Esophagus (tissue), 2 donors: Measurements from ENCODE around the gene POFUT2. TPM values are rescaled to one million over a fixed set of nuclear protein-coding genes. Genes with fewer than 3 reads are reported as not detected.
"Not testable (repeated sequence)": the region's sequence is repeated elsewhere in the genome, so short reads cannot be mapped to it uniquely, and the experiment has no call there.

Experiments
- H3K27ac ChIP-seq, 2 donors: one replicate each; pipeline ENCODE4 v1.5.1; 2013; ENCODE audit warnings: low read depth in 2 of 2, mild to moderate bottlenecking in 2 of 2, inconsistent platforms in 1 of 2, low read length in 1 of 2, moderate library complexity in 1 of 2
- H3K27me3 ChIP-seq, 2 donors: one replicate each; pipeline ENCODE4 v1.6.1; 2013; ENCODE audit warnings: low read length in 2 of 2, control low read depth in 1 of 2, mild to moderate bottlenecking in 1 of 2; ENCODE audit not compliant: insufficient read depth in 2 of 2, control insufficient read depth in 1 of 2
- H3K36me3 ChIP-seq, 2 donors: one replicate each; pipeline ENCODE4 v1.6.1; 2013; ENCODE audit warnings: low read length in 1 of 2; ENCODE audit not compliant: control insufficient read depth in 2 of 2, insufficient read depth in 2 of 2
- H3K4me1 ChIP-seq, 2 donors: one replicate each; pipeline ENCODE4 v1.6.1; 2013; ENCODE audit warnings: low read length in 1 of 2; ENCODE audit not compliant: control insufficient read depth in 2 of 2, insufficient read depth in 2 of 2
- H3K4me3 ChIP-seq, 2 donors: one replicate each; pipeline ENCODE4 v1.5.1; 2013; ENCODE audit warnings: low read length in 2 of 2, mild to moderate bottlenecking in 2 of 2, low read depth in 1 of 2, moderate library complexity in 1 of 2
- H3K9me3 ChIP-seq, 2 donors: one replicate each; pipeline ENCODE4 v1.6.1; 2013; ENCODE audit warnings: mild to moderate bottlenecking in 2 of 2, low read depth in 1 of 2, low read length in 1 of 2, moderate library complexity in 1 of 2; ENCODE audit not compliant: control insufficient read depth in 2 of 2, insufficient read depth in 1 of 2
- WGBS, 2 donors: extraction: QIAGEN DNeasy Blood & Tissue Kit; methylation state at CpG; one replicate each; pipeline ENCODE4 v1.1.7; 2013; 5-methylcytosine and 5-hydroxymethylcytosine counted together
- polyA plus RNA-seq, 2 donors: library from polyadenylated mRNA; stranded (reverse); fragments of 200-250 nt; gene quantifications; one replicate each; pipeline ENCODE4 v1.2.3, GENCODE V29; 2013
- donor health status: healthy with polysubstance abuse.
- donor health status: Bipolar disorder and iron deficiency.

Gene POFUT2
- polyA plus RNA-seq, 2 donors: 6.4 to 13.3 TPM

GRCh38 chr21:45312296-45312695 lies 24.6 kb upstream of the POFUT2 start:
- H3K36me3 ChIP-seq: no peaks in the 10 kb centered on the region
- WGBS, 2 donors: 88 to 91% methylated on average over 1 of the region's 1 CpG
- H3K4me1 ChIP-seq: peaks cover 0 to 9% of the 10 kb centered on the region in 2 donors
- no peak overlapping the region for H3K4me3 ChIP-seq
- H3K27me3 ChIP-seq: no peaks in the 10 kb centered on the region
- no peak overlapping the region for H3K27ac ChIP-seq
- H3K9me3 ChIP-seq: no peaks in the 10 kb centered on the region

GRCh38 chr21:45310459-45310858 lies 22.8 kb upstream of the POFUT2 start:
- Histone ChIP-seq H3K27me3 (no peaks in the 10 kb centered on the region), H3K27ac (no peak overlapping the region)
- 86 to 87% methylated on average over 10 of the region's 10 CpGs for WGBS, 2 donors

GRCh38 chr21:45309987-45310381 lies 22.3 kb upstream of the POFUT2 start:
- H3K4me3 ChIP-seq: no peak overlapping the region
- WGBS, 2 donors: 74 to 83% methylated on average over 3 of the region's 3 CpGs
- H3K27me3 ChIP-seq: no peaks in the 10 kb centered on the region
- H3K9me3 ChIP-seq: no peaks in the 10 kb centered on the region
- H3K4me1 ChIP-seq: peaks cover 0 to 16% of the 10 kb centered on the region in 2 donors
- H3K27ac ChIP-seq: peak overlapping the region in 1 of 2 donors; percentile 45
- no peaks in the 10 kb centered on the region for H3K36me3 ChIP-seq

More at GRCh38 chr21:45310459-45310858, 22.8 kb upstream of the POFUT2 start:
- H3K36me3 ChIP-seq: no peaks in the 10 kb centered on the region
- H3K4me1 ChIP-seq: peaks cover 0 to 16% of the 10 kb centered on the region in 2 donors
- no peaks in the 10 kb centered on the region for H3K9me3 ChIP-seq
- no peak overlapping the region for H3K4me3 ChIP-seq

GRCh38 chr21:45309069-45309986 lies 21.6 kb upstream of the POFUT2 start:
- WGBS, 2 donors: 58 to 60% methylated on average over 27 of the region's 27 CpGs
- Histone ChIP-seq H3K36me3 (no peaks in the 10 kb centered on the region), H3K4me3 (no peak overlapping the region)

GRCh38 chr21:45308194-45309068 lies 20.7 kb upstream of the POFUT2 start:
- Histone ChIP-seq H3K4me1 (peaks cover 0 to 16% of the 10 kb centered on the region in 2 donors), H3K36me3 (no peaks in the 10 kb centered on the region), H3K4me3 (no peak overlapping the region), H3K9me3 (no peaks in the 10 kb centered on the region), H3K27me3 (no peaks in the 10 kb centered on the region), H3K27ac (peak overlapping the region; percentile 65 to 69)
- 65% methylated on average over 27 of the region's 27 CpGs for WGBS, 2 donors

More at GRCh38 chr21:45309069-45309986, 21.6 kb upstream of the POFUT2 start:
- Histone ChIP-seq H3K4me1 (peaks cover 0 to 16% of the 10 kb centered on the region in 2 donors), H3K9me3 (no peaks in the 10 kb centered on the region), H3K27ac (peak overlapping the region; percentile 65 to 69), H3K27me3 (no peaks in the 10 kb centered on the region)

- 77 to 79% methylated on average over 17 of the region's 17 CpGs for WGBS, 2 donors
- not testable (repeated sequence) for H3K27me3 ChIP-seq, H3K4me3 ChIP-seq, H3K9me3 ChIP-seq, H3K36me3 ChIP-seq
- Histone ChIP-seq H3K4me1 (peaks cover 0 to 18% of the 10 kb centered on the region in 2 donors), H3K27ac (peak overlapping the region in 1 of 2 donors; percentile 65)
Observed at GRCh38 chr21:45307597-45308158, 20.0 kb upstream of the POFUT2 start.

- Histone ChIP-seq H3K27ac (peak overlapping the region; percentile 59 to 61), H3K27me3 (no peaks in the 10 kb centered on the region), H3K4me3 (no peak overlapping the region), H3K4me1 (peaks cover 0 to 18% of the 10 kb centered on the region in 2 donors), H3K9me3 (no peaks in the 10 kb centered on the region), H3K36me3 (no peaks in the 10 kb centered on the region)
- 41 to 51% methylated on average over 33 of the region's 33 CpGs for WGBS, 2 donors
Observed at GRCh38 chr21:45306832-45307571, 19.3 kb upstream of the POFUT2 start.

- no peaks in the 10 kb centered on the region for H3K27me3 ChIP-seq
- no peaks in the 10 kb centered on the region for H3K9me3 ChIP-seq
- H3K4me3 ChIP-seq: no peak overlapping the region
- WGBS, 2 donors: 74 to 88% methylated on average over 18 of the region's 18 CpGs
- peak overlapping the region; percentile 59 to 61 for H3K27ac ChIP-seq
- no peaks in the 10 kb centered on the region for H3K36me3 ChIP-seq
- peaks cover 0 to 18% of the 10 kb centered on the region in 2 donors for H3K4me1 ChIP-seq
Observed at GRCh38 chr21:45306453-45306831, 18.7 kb upstream of the POFUT2 start.

- H3K27ac ChIP-seq: no peak overlapping the region
- H3K9me3 ChIP-seq: no peaks in the 10 kb centered on the region
- WGBS, 2 donors: 78 to 83% methylated on average over 9 of the region's 9 CpGs
- no peaks in the 10 kb centered on the region for H3K36me3 ChIP-seq
- H3K4me1 ChIP-seq: peaks cover 0 to 18% of the 10 kb centered on the region in 2 donors
- H3K4me3 ChIP-seq: no peak overlapping the region
- no peaks in the 10 kb centered on the region for H3K27me3 ChIP-seq
Observed at GRCh38 chr21:45305836-45306235, 18.1 kb upstream of the POFUT2 start.
